HEK293 (cell line): ENCODE data around the gene ARL6IP5.

Experiments
- YY1 ChIP-seq: fragments of 450-650 bp; formaldehyde crosslinking; IDR thresholded peaks from 2 replicates; pipeline ENCODE4 v1.5.1; 2018; ENCODE audit warnings: missing biosample characterization, missing genetic modification characterization
- ZBTB21 ChIP-seq: fragments of 450-650 bp; formaldehyde crosslinking; IDR thresholded peaks from 2 replicates; pipeline ENCODE4 v1.5.1; 2017; ENCODE audit warnings: missing biosample characterization, missing genetic modification characterization
- TF ChIP-seq, protein P1 (sequence below): fragments of 450-650 bp; formaldehyde crosslinking; IDR thresholded peaks from 2 replicates; pipeline ENCODE4 v1.5.1; 2016; ENCODE audit warnings: missing biosample characterization, missing genetic modification characterization

GRCh38 chr3:69104586-69104985, 19.8 kb downstream of the ARL6IP5 start:
- TF ChIP-seq, protein P1, sequence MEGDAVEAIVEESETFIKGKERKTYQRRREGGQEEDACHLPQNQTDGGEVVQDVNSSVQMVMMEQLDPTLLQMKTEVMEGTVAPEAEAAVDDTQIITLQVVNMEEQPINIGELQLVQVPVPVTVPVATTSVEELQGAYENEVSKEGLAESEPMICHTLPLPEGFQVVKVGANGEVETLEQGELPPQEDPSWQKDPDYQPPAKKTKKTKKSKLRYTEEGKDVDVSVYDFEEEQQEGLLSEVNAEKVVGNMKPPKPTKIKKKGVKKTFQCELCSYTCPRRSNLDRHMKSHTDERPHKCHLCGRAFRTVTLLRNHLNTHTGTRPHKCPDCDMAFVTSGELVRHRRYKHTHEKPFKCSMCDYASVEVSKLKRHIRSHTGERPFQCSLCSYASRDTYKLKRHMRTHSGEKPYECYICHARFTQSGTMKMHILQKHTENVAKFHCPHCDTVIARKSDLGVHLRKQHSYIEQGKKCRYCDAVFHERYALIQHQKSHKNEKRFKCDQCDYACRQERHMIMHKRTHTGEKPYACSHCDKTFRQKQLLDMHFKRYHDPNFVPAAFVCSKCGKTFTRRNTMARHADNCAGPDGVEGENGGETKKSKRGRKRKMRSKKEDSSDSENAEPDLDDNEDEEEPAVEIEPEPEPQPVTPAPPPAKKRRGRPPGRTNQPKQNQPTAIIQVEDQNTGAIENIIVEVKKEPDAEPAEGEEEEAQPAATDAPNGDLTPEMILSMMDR (tag by site-specific recombination), result no peak
- TF ChIP-seq YY1 (tag by site-specific recombination) (no peak), ZBTB21 (tag by site-specific recombination) (no peak)
